HG02610 (cell line): Measurements from ENCODE around the gene METTL23.

Experiments
- ATAC-seq: cut with Tn5 transposase; IDR thresholded peaks from one replicate; pipeline ENCODE4 v1.9.1; 2021; ENCODE audit warnings: mild to moderate bottlenecking, moderate library complexity; ENCODE audit not compliant: unreplicated experiment

The METTL23 gene

DNA sequence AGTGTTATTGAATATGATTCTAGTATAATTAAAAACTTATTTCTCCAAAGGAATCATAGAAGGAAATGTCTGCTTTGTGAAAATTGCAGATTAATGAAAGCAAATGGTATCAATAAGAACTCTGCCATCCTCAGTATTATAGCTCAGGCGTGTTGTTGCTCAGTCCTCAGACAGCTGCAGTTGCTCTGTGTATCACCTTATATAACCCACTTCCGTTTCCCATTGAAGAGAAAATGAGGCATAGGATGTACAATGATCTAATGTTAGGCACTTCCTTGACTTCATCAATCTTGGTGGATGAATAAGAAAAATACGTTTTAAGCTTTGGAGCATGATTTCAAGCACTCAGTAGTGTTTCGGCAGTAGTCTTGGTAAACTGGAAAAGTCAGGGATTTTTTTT lies 25.4 kb downstream of the METTL23 start:
- ATAC-seq = no peak

DNA sequence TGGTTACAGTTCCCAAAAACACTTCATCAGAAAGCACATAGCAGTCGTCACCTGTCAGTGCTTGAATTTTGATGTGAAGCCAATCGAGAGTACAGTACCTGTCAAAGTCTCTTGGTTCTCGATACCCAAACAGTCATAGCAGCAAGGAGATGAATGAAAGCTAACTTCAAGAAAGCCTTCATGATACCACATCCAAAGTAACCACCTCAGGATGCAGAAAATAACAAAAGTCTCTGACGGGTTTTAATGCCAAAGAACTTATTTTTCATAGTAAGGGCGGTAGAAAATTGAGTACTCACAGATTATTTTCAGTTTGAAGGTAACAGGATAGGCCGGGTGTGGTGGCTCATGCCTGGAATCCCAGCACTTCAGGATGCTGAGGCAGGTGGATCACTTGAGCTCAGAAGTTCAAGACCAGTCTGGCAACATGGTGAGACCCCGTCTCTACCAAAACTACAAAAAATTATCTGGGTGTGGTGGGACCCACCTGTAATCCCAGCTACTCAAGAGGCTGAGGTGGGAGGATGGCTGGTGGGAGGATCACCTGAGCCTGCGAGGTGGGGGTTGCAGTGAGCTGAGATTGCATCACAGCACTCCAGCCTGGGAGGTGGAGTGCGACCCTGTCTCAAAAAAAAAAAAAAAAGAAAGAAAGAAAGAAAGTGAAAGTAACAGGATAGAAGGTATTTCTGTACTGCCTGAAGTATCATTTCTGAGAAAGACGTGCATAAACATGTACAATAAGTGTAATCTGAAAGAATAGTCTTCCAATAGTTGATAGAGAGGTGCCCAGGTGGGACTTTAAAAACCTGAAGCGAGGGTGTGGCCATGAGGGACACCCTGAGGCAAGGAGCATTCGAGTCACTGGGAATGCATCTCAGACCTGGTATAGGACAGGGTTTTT lies 26.7 kb downstream of the METTL23 start:
- no peak for ATAC-seq

DNA sequence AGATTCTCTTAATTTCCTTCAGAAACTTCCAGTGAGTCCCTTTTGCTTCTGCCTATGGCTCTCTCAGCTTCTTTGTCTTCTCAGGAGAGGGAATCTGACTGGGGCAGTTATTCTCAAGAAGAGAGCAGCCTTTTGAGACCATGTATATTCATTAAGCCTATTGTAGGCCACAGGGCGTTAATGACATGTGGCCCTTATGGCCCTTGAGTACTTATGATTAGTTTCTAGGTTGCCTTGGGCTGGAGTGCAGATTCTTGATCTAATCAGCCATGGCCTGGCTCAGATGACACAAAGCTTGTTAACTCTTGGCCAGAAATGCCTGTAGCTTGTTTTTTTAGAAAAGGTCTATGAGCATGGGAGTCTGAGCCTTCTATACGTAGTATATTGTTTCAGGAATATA lies 28.6 kb downstream of the METTL23 start:
- ATAC-seq = no peak

DNA sequence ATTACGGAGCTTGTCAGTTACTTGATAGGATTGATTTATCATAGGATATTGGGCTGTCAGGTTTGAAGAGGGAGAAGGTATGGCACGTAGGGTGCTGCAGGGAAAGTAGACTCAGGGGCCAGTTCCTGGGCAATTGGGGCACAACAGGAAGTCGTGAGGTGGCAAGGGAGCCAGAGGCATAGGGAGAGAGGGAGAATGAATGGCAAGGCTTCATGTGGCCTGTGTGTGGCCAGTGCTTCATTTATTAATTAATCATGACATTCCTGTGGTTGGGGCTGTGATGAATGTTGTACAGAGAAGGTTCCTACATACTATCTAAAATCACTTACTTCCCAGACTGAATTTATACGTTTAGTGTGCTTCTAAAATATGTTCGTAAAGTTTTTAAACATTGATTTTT lies 30.6 kb downstream of the METTL23 start:
- ATAC-seq = no peak

DNA sequence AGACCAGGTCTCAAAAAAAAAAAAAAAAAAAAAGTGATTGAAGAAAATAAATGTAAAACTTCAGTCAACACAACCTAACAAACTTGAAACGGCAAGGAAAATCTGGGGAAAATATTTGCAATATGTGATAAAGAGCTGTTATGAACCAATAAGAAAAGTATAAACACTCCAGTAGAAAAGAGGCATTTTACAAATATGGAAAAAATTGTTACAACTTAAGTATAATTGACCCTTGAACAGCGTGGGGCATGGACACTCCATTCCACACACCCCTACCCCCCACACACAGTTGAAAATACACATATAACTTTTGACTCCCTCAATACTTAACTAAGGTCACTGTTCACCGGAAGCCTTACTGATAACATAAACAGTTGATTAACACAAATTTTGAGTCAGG lies 31.9 kb downstream of the METTL23 start:
- no peak for ATAC-seq

DNA sequence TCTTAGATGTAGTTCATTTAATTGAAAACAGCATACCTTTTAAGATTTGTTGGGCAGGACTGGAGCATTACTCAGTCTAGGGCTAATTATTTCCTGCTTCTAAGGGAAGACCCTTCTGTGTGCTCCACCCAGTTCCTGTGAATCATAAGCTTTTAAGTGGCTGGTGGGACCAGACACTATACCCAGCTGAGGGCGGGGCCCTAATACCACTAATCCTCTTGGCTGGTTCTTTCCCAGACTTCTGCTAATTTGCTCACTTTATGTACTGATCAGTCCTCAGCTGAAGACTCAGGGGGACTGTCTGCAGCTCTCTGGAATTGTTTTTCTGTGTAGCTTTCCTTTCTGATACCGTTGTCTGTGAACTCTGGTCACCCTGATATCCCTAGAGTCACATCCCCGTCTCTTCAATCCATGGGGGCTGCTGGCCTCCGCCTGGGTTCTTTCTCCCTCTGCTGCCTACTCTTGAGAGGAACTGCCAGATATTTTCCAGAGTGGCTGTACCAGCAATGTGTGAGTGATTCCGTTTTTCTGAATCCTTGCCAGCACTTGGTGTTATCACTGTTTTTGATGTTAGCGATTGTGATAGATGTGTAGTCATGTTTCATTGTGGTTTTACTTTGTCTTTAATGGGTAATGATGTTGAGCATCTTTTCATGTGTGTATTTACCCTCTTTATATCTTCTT lies 46.3 kb downstream of the METTL23 start:
- no peak for ATAC-seq

DNA sequence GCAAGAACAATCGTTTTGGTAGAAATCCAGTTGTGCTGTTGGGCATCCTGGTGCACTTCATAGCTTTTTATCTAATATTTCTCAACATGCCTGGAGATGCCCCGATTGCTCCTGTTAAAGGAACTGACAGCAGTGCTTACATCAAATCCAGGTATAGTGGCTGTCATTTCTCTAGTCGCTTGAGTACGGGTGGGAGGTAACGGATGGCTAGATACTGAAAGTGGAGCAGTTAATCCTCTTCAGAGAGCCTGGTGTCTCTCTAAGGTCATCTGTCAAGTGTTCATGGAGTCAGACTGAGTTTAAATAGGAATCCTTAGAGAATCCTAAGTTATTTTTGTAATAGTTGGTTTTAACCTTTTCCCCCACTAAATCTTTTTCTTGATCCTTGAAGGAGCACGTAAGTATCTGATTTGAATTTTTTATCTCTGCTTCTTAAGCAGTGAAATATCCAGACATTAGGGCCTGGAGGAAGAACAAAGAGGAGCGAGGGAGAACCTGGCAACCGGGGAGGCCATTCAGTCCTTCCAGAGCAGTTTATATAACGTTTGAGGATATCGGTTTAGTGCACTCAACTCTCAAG lies 48.5 kb downstream of the METTL23 start:
- no peak for ATAC-seq

DNA sequence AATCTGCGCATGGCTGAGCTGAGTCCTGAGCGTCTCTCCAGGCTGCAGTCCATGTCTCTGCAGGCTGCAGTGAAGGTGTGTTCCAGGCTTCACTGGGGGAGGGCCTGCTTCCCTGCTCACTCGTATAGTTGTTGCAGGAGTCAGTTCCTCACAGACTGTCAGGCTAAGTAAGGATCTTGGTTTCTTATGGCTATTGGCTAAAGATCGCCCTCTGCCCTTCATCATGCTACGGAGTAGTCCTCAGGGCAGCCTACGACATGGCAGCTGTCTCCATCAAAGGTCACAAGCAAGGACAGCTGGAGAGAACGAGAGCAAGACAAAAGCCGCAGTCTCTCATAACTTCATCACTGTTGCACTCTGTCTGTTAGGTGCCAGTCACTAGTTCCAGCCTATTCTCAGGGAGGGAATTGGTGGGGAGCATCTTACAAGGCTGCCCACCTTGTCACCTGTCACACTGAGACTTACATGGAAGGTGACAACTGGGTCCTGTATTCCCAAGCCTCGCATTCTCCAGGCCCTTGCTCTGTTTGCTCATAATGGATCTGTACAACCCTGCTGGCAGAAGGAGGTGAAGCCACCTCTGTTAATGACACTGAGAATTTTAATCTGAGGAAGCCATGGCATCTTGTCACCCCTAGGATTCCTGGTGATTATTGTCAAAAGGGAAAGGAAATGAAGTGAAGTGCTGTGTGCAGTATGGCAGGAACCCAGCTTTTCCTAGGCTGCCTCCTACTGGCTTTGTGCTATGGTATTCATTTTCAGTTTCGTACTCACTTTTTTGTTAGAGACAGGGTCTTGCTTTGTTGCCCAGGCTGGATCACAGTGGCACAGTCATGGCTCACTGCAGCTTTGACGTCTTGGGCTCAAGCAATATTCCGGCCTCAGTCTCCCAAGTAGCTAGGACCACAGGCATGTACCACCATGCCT lies 54.7 kb downstream of the METTL23 start:
- no peak for ATAC-seq

DNA sequence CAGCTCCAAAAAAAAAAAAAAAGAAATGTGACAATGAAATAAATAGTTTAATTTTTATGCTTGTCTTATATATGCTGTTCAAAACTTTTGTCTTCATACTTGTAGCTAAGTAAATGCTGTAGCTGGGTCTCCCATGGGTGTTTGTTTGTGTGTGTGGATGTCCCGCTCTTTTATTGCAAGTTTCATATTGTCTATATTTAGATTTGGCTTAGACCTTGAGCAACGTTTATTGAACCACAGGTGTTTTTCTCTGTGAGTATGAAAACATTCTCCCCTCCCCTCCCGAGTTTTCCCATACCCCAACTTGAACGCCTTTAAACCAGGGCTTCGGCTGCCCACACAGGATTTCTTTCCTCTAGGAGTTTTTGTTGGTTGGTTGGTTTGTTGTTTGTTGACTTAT lies 56.5 kb downstream of the METTL23 start:
- no peak for ATAC-seq
